Astrocyte (in vitro differentiated cells and primary cell): ENCODE data around the gene ZNF341. TPM values are rescaled to one million over a fixed set of nuclear protein-coding genes. Genes with fewer than 3 reads are reported as not detected.

Experiments
- DNase-seq: peaks from one replicate; pipeline ENCODE4 v3.0.0-alpha.2; 2010; ENCODE audit warnings: low read depth
- FAIRE-seq: peaks from 2 replicates; lab custom pipeline; 2011; peaks lifted over from hg19 to GRCh38; lab: Jason Lieb, UNC
- H2AFZ ChIP-seq: 2 replicates; pipeline ENCODE4 v1.6.0; 2012; ENCODE audit warnings: low read depth, low read length, inconsistent platforms
- H3K27ac ChIP-seq: 2 replicates; pipeline ENCODE4 v1.5.1; 2011; ENCODE audit warnings: low read depth, low read length, inconsistent platforms
- H3K27me3 ChIP-seq: 2 replicates; pipeline ENCODE4 v1.6.0; 2011; ENCODE audit warnings: low read length, inconsistent platforms; ENCODE audit not compliant: insufficient read depth
- H3K36me3 ChIP-seq: 2 replicates; pipeline ENCODE4 v1.5.1; 2011; ENCODE audit warnings: low read length, inconsistent platforms; ENCODE audit not compliant: insufficient read depth
- H3K4me1 ChIP-seq: 2 replicates; pipeline ENCODE4 v1.5.1; 2011; ENCODE audit warnings: low read length, inconsistent platforms; ENCODE audit not compliant: insufficient read depth
- H3K4me2 ChIP-seq: 2 replicates; pipeline ENCODE4 v1.6.0; 2012; ENCODE audit warnings: low read length, inconsistent platforms
- H3K4me3 ChIP-seq: 2 replicates; pipeline ENCODE4 v1.5.1; 2011; ENCODE audit warnings: low read depth, mild to moderate bottlenecking, low read length, inconsistent platforms; ENCODE audit not compliant: insufficient read depth
- H3K79me2 ChIP-seq: 2 replicates; pipeline ENCODE4 v1.6.0; 2012; ENCODE audit warnings: mild to moderate bottlenecking, low read length, inconsistent platforms; ENCODE audit not compliant: insufficient read depth
- H3K9ac ChIP-seq: 2 replicates; pipeline ENCODE4 v1.6.0; 2012; ENCODE audit warnings: mild to moderate bottlenecking, low read length, inconsistent platforms
- H3K9me3 ChIP-seq: 2 replicates; pipeline ENCODE4 v1.5.1; 2012; ENCODE audit warnings: low read depth, mild to moderate bottlenecking, low read length, inconsistent platforms; ENCODE audit not compliant: insufficient read depth
- H4K20me1 ChIP-seq: 2 replicates; pipeline ENCODE4 v1.6.0; 2012; ENCODE audit warnings: low read length, inconsistent platforms; ENCODE audit not compliant: insufficient read depth
- H3K27ac Mint-ChIP-seq: one replicate; pipeline ENCODE4 v1.8.0; 2021; ENCODE audit warnings: mild to moderate bottlenecking, mixed read lengths; ENCODE audit not compliant: unreplicated experiment
- H3K27me3 Mint-ChIP-seq: one replicate; pipeline ENCODE4 v1.8.0; 2021; ENCODE audit warnings: low read depth, mixed read lengths; ENCODE audit not compliant: unreplicated experiment
- H3K36me3 Mint-ChIP-seq: one replicate; pipeline ENCODE4 v1.8.0; 2021; ENCODE audit warnings: low read depth, mixed read lengths; ENCODE audit not compliant: unreplicated experiment
- H3K4me1 Mint-ChIP-seq: one replicate; pipeline ENCODE4 v1.8.0; 2021; ENCODE audit warnings: low read depth, mixed read lengths; ENCODE audit not compliant: unreplicated experiment
- H3K4me3 Mint-ChIP-seq: one replicate; pipeline ENCODE4 v1.8.0; 2021; ENCODE audit warnings: mild to moderate bottlenecking, moderate library complexity, mixed read lengths; ENCODE audit not compliant: unreplicated experiment
- H3K9me3 Mint-ChIP-seq: one replicate; pipeline ENCODE4 v1.8.0; 2021; ENCODE audit warnings: mild to moderate bottlenecking, mixed read lengths; ENCODE audit not compliant: unreplicated experiment
- CTCF ChIP-seq: IDR thresholded peaks from 2 replicates; pipeline ENCODE4 v1.5.1; 2011; ENCODE audit warnings: low read depth, mild to moderate bottlenecking, inconsistent platforms, low read length, moderate library complexity; ENCODE audit not compliant: insufficient read depth
- EZH2 ChIP-seq: IDR thresholded peaks from 2 replicates; pipeline ENCODE4 v1.6.1; 2012; ENCODE audit warnings: mild to moderate bottlenecking, low read length, inconsistent platforms; ENCODE audit not compliant: insufficient read depth
- total RNA-seq: library from RNA; stranded (reverse); gene quantifications from 2 replicates; pipeline ENCODE4 v1.2.1, GENCODE V29; 2021

The ZNF341 gene
- total RNA-seq, 1 donor from 2014 or later: 2.0 TPM

- Histone ChIP-seq H3K4me1 (no peaks in the 10 kb centered on the region), H3K27me3 (no peaks in the 10 kb centered on the region), H3K9ac (no peak overlapping the region), H3K4me3 (no peak overlapping the region), H3K9me3 (no peaks in the 10 kb centered on the region), H3K27ac (no peak overlapping the region), H2AFZ (no peak overlapping the region), H3K36me3 (no peaks in the 10 kb centered on the region), H4K20me1 (no peaks in the 10 kb centered on the region), H3K79me2 (no peaks in the 10 kb centered on the region), H3K4me2 (no peak overlapping the region)
- Mint-ChIP-seq H3K36me3 (peaks cover 1% of the 10 kb centered on the region), H3K4me1 (peaks cover 4% of the 10 kb centered on the region), H3K9me3 (no peaks in the 10 kb centered on the region), H3K27me3 (peaks cover 4% of the 10 kb centered on the region), H3K27ac (no peak overlapping the region), H3K4me3 (no peak overlapping the region)
- FAIRE-seq (no peak), DNase-seq (no peak)
- TF ChIP-seq EZH2 (no peak), CTCF (no peak)
Observed at GRCh38 chr20:33777816-33778215, 46.0 kb downstream of the ZNF341 start.

- Histone ChIP-seq H3K9ac (no peak overlapping the region), H4K20me1 (no peaks in the 10 kb centered on the region), H3K27ac (no peak overlapping the region), H3K4me3 (no peak overlapping the region), H2AFZ (no peak overlapping the region), H3K27me3 (no peaks in the 10 kb centered on the region), H3K9me3 (no peaks in the 10 kb centered on the region), H3K36me3 (no peaks in the 10 kb centered on the region), H3K4me1 (no peaks in the 10 kb centered on the region), H3K79me2 (no peaks in the 10 kb centered on the region), H3K4me2 (no peak overlapping the region)
- no peaks in the 10 kb centered on the region for H3K9me3 Mint-ChIP-seq
- H3K27ac Mint-ChIP-seq: no peak overlapping the region
- H3K36me3 Mint-ChIP-seq: no peaks in the 10 kb centered on the region
- H3K27me3 Mint-ChIP-seq: peaks cover 12% of the 10 kb centered on the region
- H3K4me3 Mint-ChIP-seq: no peak overlapping the region
- DNase-seq: no peak
- peaks cover 4% of the 10 kb centered on the region for H3K4me1 Mint-ChIP-seq
- no peak for FAIRE-seq
- TF ChIP-seq CTCF: no peak
- no peak for TF ChIP-seq EZH2
Observed at GRCh38 chr20:33781133-33781532, 49.3 kb downstream of the ZNF341 start.

- Mint-ChIP-seq H3K36me3 (no peaks in the 10 kb centered on the region), H3K27me3 (peaks cover 12% of the 10 kb centered on the region), H3K4me1 (peaks cover 4% of the 10 kb centered on the region), H3K27ac (no peak overlapping the region), H3K4me3 (no peak overlapping the region), H3K9me3 (no peaks in the 10 kb centered on the region)
- H3K4me2 ChIP-seq: no peak overlapping the region
- H3K27me3 ChIP-seq: no peaks in the 10 kb centered on the region
- no peaks in the 10 kb centered on the region for H3K4me1 ChIP-seq
- H2AFZ ChIP-seq: no peak overlapping the region
- no peaks in the 10 kb centered on the region for H4K20me1 ChIP-seq
- FAIRE-seq (no peak), DNase-seq (no peak)
- no peak overlapping the region for H3K4me3 ChIP-seq
- no peaks in the 10 kb centered on the region for H3K36me3 ChIP-seq
- H3K9me3 ChIP-seq: no peaks in the 10 kb centered on the region
- no peak overlapping the region for H3K27ac ChIP-seq
- no peaks in the 10 kb centered on the region for H3K79me2 ChIP-seq
- TF ChIP-seq EZH2 (no peak), CTCF (no peak)
- no peak overlapping the region for H3K9ac ChIP-seq
Observed at GRCh38 chr20:33781945-33782344, 50.1 kb downstream of the ZNF341 start.
